HepG2 (cell line): ENCODE data around the gene DPCD. TPM values are rescaled to one million over a fixed set of nuclear protein-coding genes. Genes with fewer than 3 reads are reported as not detected.

Source experiments
- ATAC-seq: fragments of 200-7000 bp; cut with Tn5 transposase; 3 replicates; pipeline ENCODE4 v1.9.1; 2020; ENCODE audit warnings: mild to moderate bottlenecking, moderate library complexity
- BruUV-seq: library from RNA; stranded (reverse); fragments of 400-500 nt; replicated peaks from 2 replicates; lab custom pipeline; 2021; lab: Mats Ljungman, UMichigan
- CTCF ChIA-PET: fragments of 300-600 bp; formaldehyde crosslinking; extraction: SDS; loops from one replicate; lab custom pipeline; 2021; ENCODE audit warnings: low total read pairs, inconsistent platforms, low intra/inter-chr PET ratio; lab: Yijun Ruan, JAX
- POLR2A ChIA-PET: fragments of 350-600 bp; sonication (Branson Sonifier 250); formaldehyde crosslinking; loops from one replicate; lab custom pipeline; 2020; ENCODE audit warnings: antibody characterized with exemption, inconsistent platforms; lab: Yijun Ruan, JAX
- DNase-seq: peaks from one replicate; pipeline ENCODE4 v3.0.0-alpha.2; 2015; ENCODE audit warnings: low spot score
- FAIRE-seq: peaks from 3 replicates; lab custom pipeline; 2011; peaks lifted over from hg19 to GRCh38; lab: Jason Lieb, UNC
- H2AFZ ChIP-seq: one replicate; pipeline ENCODE4 v1.6.1; 2011; ENCODE audit warnings: low read length, inconsistent platforms
- H3K27ac ChIP-seq: fragments of 300-600 bp; 3 replicates; pipeline ENCODE4 v1.8.0; 2011; ENCODE audit warnings: mixed run types, mild to moderate bottlenecking, mixed read lengths, low read length, inconsistent platforms; ENCODE audit not compliant: insufficient read depth; ENCODE audit errors: extremely low read length
- H3K27me3 ChIP-seq, 2 experiments: fragments of 200-600 bp in 1 of 2; 2 replicates in 1 of 2; 3 replicates in 1 of 2; pipeline versions ENCODE4 v1.6.0 to v1.8.0; 2011; ENCODE audit warnings: low read length in 2 of 2, mild to moderate bottlenecking in 2 of 2, moderate library complexity in 2 of 2, inconsistent platforms in 1 of 2; ENCODE audit not compliant: insufficient read depth in 2 of 2, control insufficient read depth in 1 of 2
- H3K36me3 ChIP-seq, 2 experiments: fragments of 200-600 bp in 1 of 2; replicated peaks in 1 of 2; 2 replicates in 1 of 2; 3 replicates in 1 of 2; pipeline versions ENCODE4 v1.5.1 to v1.8.0; 2011; ENCODE audit warnings: low read length in 2 of 2, inconsistent platforms in 1 of 2; ENCODE audit not compliant: insufficient read depth in 2 of 2, control insufficient read depth in 1 of 2
- H3K4me1 ChIP-seq: 2 replicates; pipeline ENCODE4 v1.5.1; 2012; ENCODE audit warnings: low read length, inconsistent platforms; ENCODE audit not compliant: insufficient read depth
- H3K4me2 ChIP-seq: 2 replicates; pipeline ENCODE4 v1.6.0; 2011; ENCODE audit warnings: low read depth, low read length, inconsistent platforms
- H3K4me3 ChIP-seq, 3 experiments: fragments of 200-600 bp in 1 of 3; sonication (generic), shearing (Covaris generic) in 1 of 3; replicated peaks in 1 of 3; 2 replicates each; pipeline ENCODE4 v1.5.1; 2011 to 2016; ENCODE audit warnings: low read length in 3 of 3, inconsistent platforms in 2 of 3, low read depth in 2 of 3, mild to moderate bottlenecking in 2 of 3, control low read depth in 1 of 3, mixed read lengths in 1 of 3; ENCODE audit not compliant: insufficient read depth in 1 of 3
- H3K79me2 ChIP-seq: one replicate; pipeline ENCODE4 v1.6.1; 2011; ENCODE audit warnings: low read length, inconsistent platforms; ENCODE audit not compliant: insufficient read depth
- H3K9ac ChIP-seq: 2 replicates; pipeline ENCODE4 v1.6.0; 2011; ENCODE audit warnings: mild to moderate bottlenecking, low read depth, low read length, inconsistent platforms; ENCODE audit not compliant: insufficient read depth
- H3K9me3 ChIP-seq: 2 replicates; pipeline ENCODE4 v1.5.1; 2012; ENCODE audit warnings: mild to moderate bottlenecking, low read length
- H4K20me1 ChIP-seq: 2 replicates; pipeline ENCODE4 v1.6.0; 2011; ENCODE audit warnings: inconsistent platforms, mild to moderate bottlenecking, low read length, moderate library complexity; ENCODE audit not compliant: insufficient read depth
- AGO2 ChIP-seq: fragments of 200-400 bp; formaldehyde crosslinking; optimal IDR thresholded peaks from 2 replicates; pipeline ENCODE3; 2017; ENCODE audit warnings: mild to moderate bottlenecking, low read depth, low read length, moderate library complexity
- HIVEP1 ChIP-seq: sonication (generic); formaldehyde crosslinking; IDR thresholded peaks from 2 replicates; pipeline ENCODE4 v1.4.0; 2020; ENCODE audit warnings: mild to moderate bottlenecking, missing genetic modification reagents
- KDM4B ChIP-seq: sonication (generic); formaldehyde crosslinking; IDR thresholded peaks from 2 replicates; pipeline ENCODE4 v1.4.0; 2020; ENCODE audit warnings: missing genetic modification reagents
- MAFK ChIP-seq, 2 experiments: IDR thresholded peaks in 1 of 2; conservative IDR thresholded peaks in 1 of 2; 2 replicates each; pipeline ENCODE4 v1.6.1; 2011; ENCODE audit warnings: improper control_type of control experiment in 2 of 2, low read length in 2 of 2
- RARA ChIP-seq: IDR thresholded peaks from 2 replicates; pipeline ENCODE4 v1.6.1; 2016; ENCODE audit warnings: missing genetic modification reagents, missing compliant biosample characterization
- TP53 ChIP-seq: sonication (generic); formaldehyde crosslinking; conservative IDR thresholded peaks from 2 replicates; pipeline ENCODE4 v1.4.0; 2020; ENCODE audit warnings: missing genetic modification reagents
- ZNF382 ChIP-seq: sonication (generic); formaldehyde crosslinking; IDR thresholded peaks from 2 replicates; pipeline ENCODE4 v1.5.0; 2020; ENCODE audit warnings: missing genetic modification reagents, mild to moderate bottlenecking, borderline replicate concordance
- ZNF556 ChIP-seq: sonication (generic); formaldehyde crosslinking; IDR thresholded peaks from 2 replicates; pipeline ENCODE4 v1.4.0; 2020; ENCODE audit warnings: mild to moderate bottlenecking, missing genetic modification reagents, borderline replicate concordance
- WGBS: methylation state at CpG from one replicate; pipeline ENCODE4 v1.1.6; 2017; ENCODE audit warnings: low lambda C conversion rate; 5-methylcytosine and 5-hydroxymethylcytosine counted together
- in situ Hi-C: cut with HindIII; loops from 2 replicates; pipeline ENCODE4 v1.10.0; 2017; ENCODE audit warnings: low pct_unique_long_range_greater_than_20kb; ENCODE audit not compliant: extremely low pct_ligation_motif_present
- intact Hi-C: fragments of 100-400 bp; cut with micrococcal nuclease; formaldehyde crosslinking; loops from one replicate; pipeline ENCODE4 v1.10.0; 2022; ENCODE audit not compliant: unreplicated experiment
- polyA plus RNA-seq, 8 experiments: library from polyadenylated mRNA; depleted of rRNA in 3 of 8; stranded (reverse) in 7 of 8; unstranded in 1 of 8; fragments of >200 nt; fragmentation: Illumina TruSeq in 4 of 8; extraction: Trizol in 4 of 8; gene quantifications; 2 replicates each; pipeline versions ENCODE4 v1.2.1 to v1.2.3, GENCODE V29; 2011 to 2016; ENCODE audit warnings: low read depth in 4 of 8, missing spikeins in 1 of 8, mixed read lengths in 1 of 8; ENCODE audit not compliant: insufficient read depth in 1 of 8
- total RNA-seq, 5 experiments: library from RNA; depleted of rRNA; stranded (reverse); fragments of >200 nt; fragmentation: Illumina TruSeq; extraction: Trizol; gene quantifications; 2 replicates each; pipeline ENCODE4 v1.2.3, GENCODE V29; 2016; ENCODE audit warnings: low read depth in 1 of 5
- TF ChIP-seq, protein P1 (sequence below): sonication (generic); formaldehyde crosslinking; IDR thresholded peaks from 2 replicates; pipeline ENCODE4 v1.5.1; 2020; ENCODE audit warnings: missing genetic modification reagents, mild to moderate bottlenecking, borderline replicate concordance
- TF ChIP-seq, protein P2 (sequence below): sonication (generic); formaldehyde crosslinking; IDR thresholded peaks from 2 replicates; pipeline ENCODE4 v1.5.1; 2020; ENCODE audit warnings: missing genetic modification reagents, mild to moderate bottlenecking, borderline replicate concordance

DPCD gene
- total and polyA plus RNA-seq, 2 of the 13 experiments (the other 11 are each of a cell fraction or from before 2014, with no cell fraction given) = 25.2 to 27.0 TPM

DNA sequence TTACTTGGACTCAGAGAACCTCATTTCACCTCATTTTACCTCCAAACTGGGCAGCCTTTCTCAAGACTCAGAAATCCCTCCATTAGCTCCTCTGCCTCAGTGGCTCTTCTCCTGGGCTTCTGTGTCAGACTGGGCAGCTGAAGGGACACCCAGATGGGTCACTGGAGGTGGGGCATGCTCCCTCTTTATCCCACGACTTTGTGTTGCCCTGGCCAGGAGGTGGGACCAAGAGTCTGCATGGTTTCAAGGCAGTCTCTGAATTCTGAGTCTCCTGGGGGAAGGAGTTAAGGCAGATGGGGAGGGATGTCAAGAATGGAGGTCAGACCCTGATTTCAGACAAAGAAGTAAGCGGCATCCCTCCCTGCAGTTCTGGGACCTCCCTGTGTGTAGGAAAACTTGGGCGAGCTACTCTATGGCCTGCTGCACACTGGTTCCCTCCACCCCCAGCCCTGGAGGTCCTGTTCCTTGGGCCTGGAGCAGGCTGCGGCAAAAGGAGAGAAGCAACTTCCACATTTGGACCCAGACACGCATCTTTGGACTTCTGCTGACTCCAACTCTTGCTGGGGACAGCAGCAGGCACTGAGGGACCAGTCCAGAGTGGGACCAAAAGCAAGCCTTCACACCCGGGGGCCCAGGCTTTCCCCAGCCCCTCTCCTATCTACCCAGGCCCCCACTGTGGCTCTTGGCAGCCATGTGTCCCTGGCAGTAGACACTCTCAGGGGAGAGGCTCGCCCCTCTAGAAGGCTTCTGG lies 10.8 kb upstream of the DPCD start:
- 67% methylated on average over 2 of the region's 7 CpGs for WGBS
- H3K79me2 ChIP-seq = no peaks in the 10 kb centered on the region
- H3K4me3 ChIP-seq = no peak overlapping the region
- no peak for ATAC-seq
- H3K27ac ChIP-seq = no peak overlapping the region
- TF ChIP-seq ZNF556 (CRISPR knock-in tag) (no peak), AGO2 (peak; percentile 51), ZNF382 (no peak)
- TF ChIP-seq, all 625 proteins: peak for 1
- BruUV-seq = no TSS peak
- no peak overlapping the region for H2AFZ ChIP-seq
- H3K9me3 ChIP-seq = no peaks in the 10 kb centered on the region
- H3K4me1 ChIP-seq = no peaks in the 10 kb centered on the region
- in situ Hi-C loops (no loop called here), intact Hi-C loops (no loop called here)
- H4K20me1 ChIP-seq = no peaks in the 10 kb centered on the region
- H3K9ac ChIP-seq = no peak overlapping the region
- H3K4me2 ChIP-seq = no peak overlapping the region
- ChIA-PET POLR2A (interaction anchor here (2.0 kb wide), 1 partner anchor 9 kb away, joined by 6 read pairs; no protein-coding TSS in a partner anchor), CTCF (no interaction called here)
- H3K36me3 ChIP-seq = peaks cover 0 to 4% of the 10 kb centered on the region in 2 experiments; a peak in 2 of 5 replicates
- FAIRE-seq (no peak), DNase-seq (no peak)
- no peaks in the 10 kb centered on the region for H3K27me3 ChIP-seq

DNA sequence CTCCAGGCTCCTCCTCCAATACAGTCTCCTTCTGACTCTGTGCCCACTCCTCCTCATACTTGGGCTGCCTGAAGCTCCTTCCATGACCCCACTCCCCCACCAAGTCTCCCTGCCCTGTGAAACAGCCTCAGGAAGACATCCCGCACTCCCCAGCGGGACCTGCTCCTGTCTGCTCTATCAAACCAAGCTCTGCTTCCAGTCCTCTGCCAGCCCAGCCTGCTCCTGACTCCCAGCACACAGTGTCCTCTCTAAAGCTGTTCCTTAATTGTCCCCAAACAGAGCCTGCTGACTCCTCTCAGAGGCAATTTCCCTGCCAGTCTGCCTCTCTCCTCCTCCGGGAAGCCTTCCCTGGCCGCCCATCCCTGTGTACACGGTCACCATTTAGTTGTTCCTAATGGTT lies 9.9 kb upstream of the DPCD start:
- CTCF ChIA-PET = no interaction called here
- Histone ChIP-seq H3K27ac (no peak overlapping the region), H3K79me2 (no peaks in the 10 kb centered on the region), H3K4me3 (no peak overlapping the region), H3K36me3 (peaks cover 0 to 12% of the 10 kb centered on the region in 2 experiments; a peak in 4 of 5 replicates), H3K4me1 (no peaks in the 10 kb centered on the region), H3K9me3 (no peaks in the 10 kb centered on the region), H4K20me1 (no peaks in the 10 kb centered on the region), H2AFZ (no peak overlapping the region), H3K4me2 (no peak overlapping the region), H3K9ac (no peak overlapping the region), H3K27me3 (no peaks in the 10 kb centered on the region)
- in situ Hi-C loops (no loop called here), intact Hi-C loops (no loop called here)
- TF ChIP-seq, protein P1, sequence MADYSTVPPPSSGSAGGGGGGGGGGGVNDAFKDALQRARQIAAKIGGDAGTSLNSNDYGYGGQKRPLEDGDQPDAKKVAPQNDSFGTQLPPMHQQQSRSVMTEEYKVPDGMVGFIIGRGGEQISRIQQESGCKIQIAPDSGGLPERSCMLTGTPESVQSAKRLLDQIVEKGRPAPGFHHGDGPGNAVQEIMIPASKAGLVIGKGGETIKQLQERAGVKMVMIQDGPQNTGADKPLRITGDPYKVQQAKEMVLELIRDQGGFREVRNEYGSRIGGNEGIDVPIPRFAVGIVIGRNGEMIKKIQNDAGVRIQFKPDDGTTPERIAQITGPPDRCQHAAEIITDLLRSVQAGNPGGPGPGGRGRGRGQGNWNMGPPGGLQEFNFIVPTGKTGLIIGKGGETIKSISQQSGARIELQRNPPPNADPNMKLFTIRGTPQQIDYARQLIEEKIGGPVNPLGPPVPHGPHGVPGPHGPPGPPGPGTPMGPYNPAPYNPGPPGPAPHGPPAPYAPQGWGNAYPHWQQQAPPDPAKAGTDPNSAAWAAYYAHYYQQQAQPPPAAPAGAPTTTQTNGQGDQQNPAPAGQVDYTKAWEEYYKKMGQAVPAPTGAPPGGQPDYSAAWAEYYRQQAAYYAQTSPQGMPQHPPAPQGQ (CRISPR knock-in tag) = no peak
- TF ChIP-seq HIVEP1 (CRISPR knock-in tag) (no peak), MAFK (conservative IDR thresholded peaks at IDR 0.05 in 1 of 2, IDR thresholded peaks at IDR 0.05 in 1 of 2; ENCODE audit: low read length in 2 of 2) (no peak), RARA (CRISPR knock-in tag) (no peak), KDM4B (CRISPR knock-in tag) (no peak), TP53 (CRISPR knock-in tag) (no peak)
- TF ChIP-seq, protein P2, sequence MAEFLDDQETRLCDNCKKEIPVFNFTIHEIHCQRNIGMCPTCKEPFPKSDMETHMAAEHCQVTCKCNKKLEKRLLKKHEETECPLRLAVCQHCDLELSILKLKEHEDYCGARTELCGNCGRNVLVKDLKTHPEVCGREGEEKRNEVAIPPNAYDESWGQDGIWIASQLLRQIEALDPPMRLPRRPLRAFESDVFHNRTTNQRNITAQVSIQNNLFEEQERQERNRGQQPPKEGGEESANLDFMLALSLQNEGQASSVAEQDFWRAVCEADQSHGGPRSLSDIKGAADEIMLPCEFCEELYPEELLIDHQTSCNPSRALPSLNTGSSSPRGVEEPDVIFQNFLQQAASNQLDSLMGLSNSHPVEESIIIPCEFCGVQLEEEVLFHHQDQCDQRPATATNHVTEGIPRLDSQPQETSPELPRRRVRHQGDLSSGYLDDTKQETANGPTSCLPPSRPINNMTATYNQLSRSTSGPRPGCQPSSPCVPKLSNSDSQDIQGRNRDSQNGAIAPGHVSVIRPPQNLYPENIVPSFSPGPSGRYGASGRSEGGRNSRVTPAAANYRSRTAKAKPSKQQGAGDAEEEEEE (CRISPR knock-in tag) = no peak
- 95% methylated on average over 5 of the region's 5 CpGs for WGBS
- POLR2A ChIA-PET = interaction anchor here (0.9 kb wide), 1 partner anchor 10 kb away, joined by 5 read pairs; the partner anchor contains the start of genes DPCD and POLL
- DNase-seq (no peak), FAIRE-seq (no peak), ATAC-seq (no peak)
- BruUV-seq = no TSS peak
